Kidney epithelial cell (primary cell): ENCODE measurements around the gene BMERB1. TPM values are rescaled to one million over a fixed set of nuclear protein-coding genes. Genes with fewer than 3 reads are reported as not detected.
"Not testable (repeated sequence)": the region's sequence is repeated elsewhere in the genome, so short reads cannot be mapped to it uniquely, and the experiment has no call there.

ENCODE experiments used
- DNase-seq: peaks from one replicate; pipeline ENCODE4 v3.0.0-alpha.2; 2010; ENCODE audit warnings: low read depth
- H3K27me3 ChIP-seq: 2 replicates; pipeline ENCODE4 v1.6.0; 2011; ENCODE audit warnings: low read length; ENCODE audit not compliant: control insufficient read depth, insufficient read depth
- H3K36me3 ChIP-seq: 2 replicates; pipeline ENCODE4 v1.5.1; 2011; ENCODE audit warnings: low read length; ENCODE audit not compliant: control insufficient read depth, insufficient read depth
- H3K4me3 ChIP-seq: 2 replicates; pipeline ENCODE4 v1.5.1; 2011; ENCODE audit warnings: low read depth, mild to moderate bottlenecking, control low read depth, low read length
- total RNA-seq: library from RNA; depleted of rRNA; stranded (reverse); fragments of >200 nt; gene quantifications from 2 replicates; pipeline ENCODE4 v1.2.3, GENCODE V29; 2015
- TF ChIP-seq, protein P1 (sequence below): IDR thresholded peaks from 2 replicates; pipeline ENCODE4 v1.5.1; 2011; ENCODE audit warnings: mild to moderate bottlenecking, moderate library complexity, low read length, control low read depth, inconsistent platforms; ENCODE audit not compliant: insufficient read depth, poor library complexity, severe bottlenecking

BMERB1 gene
- total RNA-seq, 1 donor from 2014 or later = 29.3 TPM

DNA sequence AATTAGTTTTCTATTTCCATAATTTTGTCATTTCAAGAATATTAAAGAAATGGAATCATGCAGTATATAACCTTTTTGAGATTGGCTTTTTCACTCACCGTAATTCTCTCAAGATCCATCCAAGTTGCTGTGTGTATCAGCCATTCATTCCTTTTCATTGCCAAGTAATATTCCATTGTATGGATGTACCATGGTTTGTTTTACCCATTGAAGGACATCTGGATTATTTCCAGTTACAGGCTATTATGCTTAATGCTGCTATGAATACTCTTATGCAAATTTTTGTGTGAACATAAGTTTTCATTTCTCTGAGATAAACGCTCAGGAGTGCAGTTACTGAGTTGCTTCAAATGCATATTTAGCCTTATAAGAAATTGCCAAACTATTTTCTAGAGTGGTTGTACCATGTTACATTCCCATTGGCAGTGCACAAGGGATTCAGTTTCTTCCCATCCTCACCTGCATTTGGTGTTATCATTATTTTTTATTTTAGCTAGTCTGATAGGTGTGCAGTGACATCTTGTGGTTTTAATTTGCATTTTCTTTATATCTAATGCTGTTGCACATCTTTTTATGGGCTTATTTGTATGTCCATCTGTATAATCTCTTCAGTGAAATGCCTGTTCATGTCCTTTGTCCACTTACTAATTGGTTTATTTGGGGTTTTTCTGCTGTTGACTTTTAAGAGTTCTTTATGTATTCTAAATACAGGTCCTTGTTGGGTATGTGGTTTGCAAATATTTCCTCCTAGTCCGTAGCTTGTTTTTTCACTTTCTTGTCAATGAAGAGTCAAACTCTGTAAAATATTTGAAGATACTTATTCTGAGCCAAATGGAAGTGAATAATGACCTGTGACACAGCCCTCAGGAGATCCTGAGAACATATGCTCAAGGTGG is 32.7 kb downstream of the BMERB1 start:
- DNase-seq = no peak
- Histone ChIP-seq H3K4me3 (no peak overlapping the region), H3K36me3 (no peaks in the 10 kb centered on the region), H3K27me3 (no peaks in the 10 kb centered on the region)
- TF ChIP-seq, protein P1, sequence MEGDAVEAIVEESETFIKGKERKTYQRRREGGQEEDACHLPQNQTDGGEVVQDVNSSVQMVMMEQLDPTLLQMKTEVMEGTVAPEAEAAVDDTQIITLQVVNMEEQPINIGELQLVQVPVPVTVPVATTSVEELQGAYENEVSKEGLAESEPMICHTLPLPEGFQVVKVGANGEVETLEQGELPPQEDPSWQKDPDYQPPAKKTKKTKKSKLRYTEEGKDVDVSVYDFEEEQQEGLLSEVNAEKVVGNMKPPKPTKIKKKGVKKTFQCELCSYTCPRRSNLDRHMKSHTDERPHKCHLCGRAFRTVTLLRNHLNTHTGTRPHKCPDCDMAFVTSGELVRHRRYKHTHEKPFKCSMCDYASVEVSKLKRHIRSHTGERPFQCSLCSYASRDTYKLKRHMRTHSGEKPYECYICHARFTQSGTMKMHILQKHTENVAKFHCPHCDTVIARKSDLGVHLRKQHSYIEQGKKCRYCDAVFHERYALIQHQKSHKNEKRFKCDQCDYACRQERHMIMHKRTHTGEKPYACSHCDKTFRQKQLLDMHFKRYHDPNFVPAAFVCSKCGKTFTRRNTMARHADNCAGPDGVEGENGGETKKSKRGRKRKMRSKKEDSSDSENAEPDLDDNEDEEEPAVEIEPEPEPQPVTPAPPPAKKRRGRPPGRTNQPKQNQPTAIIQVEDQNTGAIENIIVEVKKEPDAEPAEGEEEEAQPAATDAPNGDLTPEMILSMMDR = no peak

DNA sequence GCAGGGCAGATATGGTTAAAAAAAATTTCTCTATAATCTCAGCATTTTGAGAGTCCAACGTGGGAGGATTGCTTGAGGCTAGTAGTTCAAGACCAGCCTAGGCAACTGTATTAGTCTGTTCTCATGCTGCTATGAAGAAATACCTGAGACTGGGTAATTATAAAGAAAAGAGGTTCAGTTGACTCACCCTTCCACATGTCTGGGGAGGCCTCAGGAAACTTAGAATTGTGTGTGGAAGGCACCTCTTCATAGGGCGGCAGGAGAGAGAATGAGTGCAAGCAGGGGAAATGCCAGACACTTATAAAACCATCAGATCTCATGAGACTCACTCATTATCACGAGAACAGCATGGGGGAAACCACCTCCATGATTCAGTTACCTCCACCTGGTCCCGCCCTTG is 42.6 kb downstream of the BMERB1 start:
- H3K27me3 ChIP-seq, DNase-seq, H3K4me3 ChIP-seq: not testable (repeated sequence)

DNA sequence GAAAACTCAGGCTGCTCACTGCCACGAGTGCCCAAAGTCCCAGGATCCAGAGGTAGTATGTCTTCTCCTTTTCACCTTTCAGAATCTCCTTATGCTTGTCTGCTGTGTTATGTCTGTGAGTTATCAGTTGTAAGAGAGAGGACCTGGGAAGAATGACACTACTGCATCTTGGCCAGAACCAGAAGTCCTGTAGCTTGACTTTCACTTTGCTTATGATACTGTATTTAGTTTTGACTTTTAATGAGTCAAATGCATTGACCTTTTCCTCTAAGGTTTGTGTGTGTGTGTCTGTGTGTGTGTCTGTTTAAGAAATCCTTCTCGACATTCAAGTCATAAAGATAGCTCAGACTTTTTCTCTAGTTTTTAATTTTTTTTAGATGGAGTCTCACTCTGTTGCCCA is 43.4 kb downstream of the BMERB1 start:
- TF ChIP-seq, protein P1 = no peak

More for the DNA sequence above, 42.6 kb downstream of the BMERB1 start:
- not testable (repeated sequence) for H3K36me3 ChIP-seq

DNA sequence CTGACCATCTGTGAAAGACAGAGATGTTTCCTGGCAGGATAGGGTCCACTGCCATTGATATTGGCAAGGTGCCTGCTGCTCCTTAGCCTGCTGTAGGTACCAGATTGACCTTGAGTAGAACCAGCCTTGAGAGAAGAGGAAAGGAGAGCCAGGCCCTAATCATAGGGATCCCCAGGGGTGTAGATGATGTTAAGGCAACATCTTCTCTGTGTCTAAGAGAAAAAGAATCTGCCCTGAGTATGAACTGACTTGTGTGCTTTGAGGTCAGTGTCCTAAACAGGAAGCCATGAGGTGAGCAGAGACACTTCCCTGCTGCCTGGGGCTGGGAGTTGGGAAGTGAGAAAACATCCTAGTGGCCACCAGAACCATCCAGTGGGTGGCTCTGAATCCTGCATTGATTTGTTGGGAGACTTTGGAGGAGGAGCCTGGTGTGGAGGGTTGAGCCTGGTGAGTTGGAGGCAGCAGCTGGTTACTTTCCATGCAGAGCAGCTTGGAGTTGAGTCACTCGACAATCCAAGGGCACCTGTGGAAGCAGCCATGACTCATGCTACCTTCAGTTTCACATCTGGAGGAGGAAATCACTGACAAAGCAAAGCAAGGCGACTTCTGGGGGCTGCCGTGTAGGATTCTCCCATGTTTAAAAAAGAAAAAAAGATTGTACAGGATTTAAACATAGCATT is 47.8 kb downstream of the BMERB1 start:
- DNase-seq = peak; percentile 99
- Histone ChIP-seq H3K4me3 (no peak overlapping the region), H3K36me3 (no peaks in the 10 kb centered on the region), H3K27me3 (no peaks in the 10 kb centered on the region)
- TF ChIP-seq, protein P1 = peak; percentile 19

More for the DNA sequence above, 43.4 kb downstream of the BMERB1 start:
- Histone ChIP-seq H3K4me3 (no peak overlapping the region), H3K36me3 (no peaks in the 10 kb centered on the region), H3K27me3 (no peaks in the 10 kb centered on the region)
- no peak for DNase-seq

DNA sequence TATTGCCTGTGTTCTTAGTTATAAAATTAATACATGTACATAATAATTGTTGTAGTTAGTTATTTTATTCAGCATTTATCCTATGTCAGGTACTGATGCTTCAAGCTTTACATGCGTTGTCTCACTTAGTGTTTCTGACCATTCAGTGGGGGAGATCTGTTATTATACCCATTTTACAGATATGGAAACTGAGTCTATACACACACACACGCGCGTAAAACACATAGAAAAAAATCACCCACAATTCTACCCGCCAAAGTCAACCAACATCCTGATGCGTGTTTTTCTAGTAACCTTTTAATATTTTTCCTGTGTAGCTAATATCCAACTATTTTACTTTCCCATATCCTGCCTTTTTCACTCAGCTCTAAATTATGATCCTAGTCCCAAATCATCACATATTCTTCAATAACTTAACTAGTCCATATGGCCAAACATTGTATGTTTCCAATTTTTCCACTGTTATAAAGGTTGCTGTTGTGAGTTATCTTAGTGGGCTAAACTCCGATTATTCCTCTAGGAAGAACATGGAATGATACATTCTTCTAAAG is 48.4 kb downstream of the BMERB1 start:
- DNase-seq = no peak
- Histone ChIP-seq H3K27me3 (no peaks in the 10 kb centered on the region), H3K36me3 (no peaks in the 10 kb centered on the region), H3K4me3 (no peak overlapping the region)
- TF ChIP-seq, protein P1 = no peak

DNA sequence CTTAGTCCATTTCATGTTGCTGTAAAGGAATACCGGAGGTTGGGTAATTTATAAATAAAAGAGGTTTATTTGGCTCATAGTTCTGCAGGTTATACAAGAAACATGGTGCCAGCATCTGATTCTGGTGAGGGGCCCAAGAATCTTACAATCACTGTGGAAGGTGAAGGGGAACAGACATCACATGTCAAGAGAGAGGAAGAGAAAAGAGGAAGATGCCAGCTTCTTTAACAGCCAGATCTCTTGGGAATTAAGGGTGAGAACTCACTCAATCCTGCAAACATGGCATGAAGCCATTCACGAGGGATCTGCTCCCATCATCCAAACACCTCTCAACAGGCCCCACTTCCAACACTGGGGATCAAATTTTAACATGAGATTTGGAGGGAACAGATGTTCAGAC is 49.5 kb downstream of the BMERB1 start:
- no peak overlapping the region for H3K4me3 ChIP-seq
- no peaks in the 10 kb centered on the region for H3K36me3 ChIP-seq
- DNase-seq = no peak
- no peaks in the 10 kb centered on the region for H3K27me3 ChIP-seq
- TF ChIP-seq, protein P1 = no peak
